ENCODE data around the gene RABGAP1L. TPM values are rescaled to one million over a fixed set of nuclear protein-coding genes. Genes with fewer than 3 reads are reported as not detected.
A peak's percentile ranks its signal among the peaks of the same experiment; 100 is the strongest.

Gene RABGAP1L
- total RNA-seq, 1 experiment from 2014 or later: 29.3 TPM

- H3K9me2 ChIP-seq (ENCODE audit: insufficient read depth): no peaks in the 10 kb centered on the region
- H3K4me2 ChIP-seq (ENCODE audit: low read length): no peak overlapping the region
- no peaks in the 10 kb centered on the region for H3K9me3 ChIP-seq (ENCODE audit: control insufficient read depth in 1 of 2, insufficient read depth in 1 of 2, low read depth in 1 of 2, low read length in 2 of 2)
- ATAC-seq (no peak; the same call in 1 of the 2 replicates), DNase-seq (ENCODE audit: low read depth, low spot score) (peak; percentile 28)
- ChIA-PET RAD21 (ENCODE audit: low non-redundant PET in 1 of 2, low total read pairs in 2 of 2, uncharacterized antibody in 2 of 2, unreplicated experiment in 2 of 2) (no interaction called here), CTCF (interaction anchor here (1.0 to 7.6 kb wide), 2 partner anchors 481 to 1314 kb away, joined by 3 to 75 read pairs; no protein-coding TSS in a partner anchor), POLR2A (no interaction called here)
- H3K4me1 ChIP-seq (ENCODE audit: control insufficient read depth in 1 of 2, insufficient read depth in 2 of 2, low read length in 2 of 2): no peaks in the 10 kb centered on the region
- no peak overlapping the region for H3K27ac ChIP-seq (ENCODE audit: low read depth, low read length)
- no peaks in the 10 kb centered on the region for H3K36me3 ChIP-seq (ENCODE audit: control insufficient read depth in 1 of 2, insufficient read depth in 2 of 2, low read length in 2 of 2)
- H3K4me3 ChIP-seq (replicated peaks in 1 of 2; ENCODE audit: low read depth in 1 of 2, low read length in 2 of 2): no peak overlapping the region
- intact Hi-C loops (cut with micrococcal nuclease): loop anchor here (1.0 to 10.0 kb wide), 6 partner anchors 482 to 1999 kb away; no protein-coding TSS in a partner anchor
- no peaks in the 10 kb centered on the region for H4K20me1 ChIP-seq (ENCODE audit: insufficient read depth)
- BruUV-seq (replicated peaks): no TSS peak
- no peak overlapping the region for H3K9ac ChIP-seq (ENCODE audit: low read length)
- no peak for TF ChIP-seq EGR1 (IDR thresholded peaks at IDR 0.05; ENCODE audit: low read depth)
- TF ChIP-seq POLR2A (IDR thresholded peaks at IDR 0.05; ENCODE audit: borderline replicate concordance, extremely low read depth, insufficient read depth, insufficient read length): no peak
- TF ChIP-seq FOSL1 (IDR thresholded peaks at IDR 0.05; ENCODE audit: low read depth): peak; percentile 10; the same call in 1 of the 2 replicates
- peak; percentile 53 to 75 (median 60); a peak in 5 of 6 replicates for TF ChIP-seq CTCF (IDR thresholded peaks at IDR 0.05 in 2 of 3, conservative IDR thresholded peaks at IDR 0.05 in 1 of 3; ENCODE audit: borderline replicate concordance in 1 of 3, insufficient read depth in 1 of 3, low read depth in 2 of 3, low read length in 2 of 3)
- peak; percentile 78 for TF ChIP-seq RAD21 (IDR thresholded peaks at IDR 0.05; ENCODE audit: low read depth)
- no peak for TF ChIP-seq POLR2AphosphoS5 (IDR thresholded peaks at IDR 0.05; ENCODE audit: low read depth, low read length)
- no peak overlapping the region for H2AFZ ChIP-seq (ENCODE audit: low read depth, low read length, poor library complexity, severe bottlenecking)
- no peaks in the 10 kb centered on the region for H3K27me3 ChIP-seq (ENCODE audit: insufficient read depth, low read length)
- no peaks in the 10 kb centered on the region for H3K79me2 ChIP-seq (ENCODE audit: insufficient read depth, low read length)
Measured at GRCh38 chr1:174743654-174744561, 584.6 kb downstream of the RABGAP1L start.

Data from HCT116 (cell line).